ENCODE results near the gene PPP1R13B. TPM values are rescaled to one million over a fixed set of nuclear protein-coding genes. Genes with fewer than 3 reads are reported as not detected.

PPP1R13B gene
- total RNA-seq, 2 donors from 2014 or later = 17.8 to 29.6 TPM

GRCh38 chr14:103867020-103867419, 19.6 kb upstream of the PPP1R13B start:
- intact Hi-C loops (cut with DNase I) = no loop called here
- DNase-seq (ENCODE audit: low spot score) = no peak

- peak; percentile 1 for DNase-seq (ENCODE audit: low spot score)
- intact Hi-C loops (cut with DNase I) = no loop called here
Measured at GRCh38 chr14:103863245-103863644, 15.9 kb upstream of the PPP1R13B start.

- no peak for DNase-seq (ENCODE audit: low spot score)
- intact Hi-C loops (cut with DNase I) = no loop called here
Measured at GRCh38 chr14:103862393-103862782, 15.0 kb upstream of the PPP1R13B start.

GRCh38 chr14:103861413-103862392, 14.3 kb upstream of the PPP1R13B start:
- intact Hi-C loops (cut with DNase I) = no loop called here
- peak; percentile 44 for DNase-seq (ENCODE audit: low spot score)

GRCh38 chr14:103859416-103860202, 12.2 kb upstream of the PPP1R13B start:
- intact Hi-C loops (cut with DNase I) = no loop called here
- DNase-seq (ENCODE audit: low spot score) = peak; percentile 75

GRCh38 chr14:103858063-103858781, 10.8 kb upstream of the PPP1R13B start:
- intact Hi-C loops (cut with DNase I) = no loop called here
- peak; percentile 59 for DNase-seq (ENCODE audit: low spot score)

- peak; percentile 44 for DNase-seq (ENCODE audit: low spot score)
- intact Hi-C loops (cut with DNase I) = no loop called here
Measured at GRCh38 chr14:103857256-103857655, 9.9 kb upstream of the PPP1R13B start.

- intact Hi-C loops (cut with DNase I) = no loop called here
- DNase-seq (ENCODE audit: low spot score) = peak; percentile 18
Measured at GRCh38 chr14:103856607-103857006, 9.2 kb upstream of the PPP1R13B start.

GRCh38 chr14:103856105-103856504, 8.7 kb upstream of the PPP1R13B start:
- intact Hi-C loops (cut with DNase I) = no loop called here
- DNase-seq (ENCODE audit: low spot score) = peak; percentile 51

- intact Hi-C loops (cut with DNase I) = no loop called here
- no peak for DNase-seq (ENCODE audit: low spot score)
Measured at GRCh38 chr14:103855734-103856095, 8.3 kb upstream of the PPP1R13B start.

GRCh38 chr14:103854822-103855733, 7.7 kb upstream of the PPP1R13B start:
- intact Hi-C loops (cut with DNase I) = no loop called here
- peak; percentile 75 for DNase-seq (ENCODE audit: low spot score)

- intact Hi-C loops (cut with DNase I) = no loop called here
- peak; percentile 50 for DNase-seq (ENCODE audit: low spot score)
Measured at GRCh38 chr14:103854017-103854808, 6.8 kb upstream of the PPP1R13B start.

GRCh38 chr14:103849151-103849886, 1.9 kb upstream of the PPP1R13B start:
- intact Hi-C loops (cut with DNase I) = no loop called here
- DNase-seq (ENCODE audit: low spot score) = peak; percentile 58

- intact Hi-C loops (cut with DNase I) = no loop called here
Measured at GRCh38 chr14:103848175-103849077, 1.1 kb upstream of the PPP1R13B start.

GRCh38 chr14:103846543-103847450, 578 bp downstream of the PPP1R13B start:
- intact Hi-C loops (cut with DNase I) = no loop called here
- no peak for DNase-seq (ENCODE audit: low spot score)

More at GRCh38 chr14:103848175-103849077, 1.1 kb upstream of the PPP1R13B start:
- DNase-seq (ENCODE audit: low spot score) = no peak
